GM23338 (cell line): ENCODE data around the gene NPC2. TPM values are rescaled to one million over a fixed set of nuclear protein-coding genes. Genes with fewer than 3 reads are reported as not detected.

Experiments used
- ATAC-seq: fragments of 200-7000 bp; cut with Tn5 transposase; 3 replicates; pipeline ENCODE4 v1.9.1; 2020
- DNase-seq: peaks from one replicate; pipeline ENCODE4 v3.0.0-alpha.2; 2015; ENCODE audit warnings: low spot score
- H2AFZ ChIP-seq: fragments of 200-600 bp; sonication (generic); 2 replicates; pipeline ENCODE4 v1.8.0; 2016; ENCODE audit warnings: antibody characterized with exemption, mild to moderate bottlenecking, moderate library complexity
- H3F3A ChIP-seq: fragments of 200-600 bp; sonication (generic); replicated peaks from 2 replicates; pipeline ENCODE4 v1.8.0; 2017; ENCODE audit warnings: antibody characterized with exemption, mixed run types, low read depth
- H3K27ac ChIP-seq: fragments of 200-600 bp; sonication (generic); 2 replicates; pipeline ENCODE4 v1.6.1; 2016; ENCODE audit warnings: low read depth
- H3K27me3 ChIP-seq: fragments of 200-600 bp; sonication (generic); 2 replicates; pipeline ENCODE4 v1.8.0; 2016; ENCODE audit warnings: mild to moderate bottlenecking, mixed run types, moderate library complexity; ENCODE audit not compliant: insufficient read depth
- H3K36me3 ChIP-seq: fragments of 200-600 bp; sonication (generic); 2 replicates; pipeline ENCODE4 v1.8.0; 2016; ENCODE audit warnings: mild to moderate bottlenecking; ENCODE audit not compliant: insufficient read depth
- H3K4me1 ChIP-seq: fragments of 200-600 bp; sonication (generic); 2 replicates; pipeline ENCODE4 v1.8.0; 2016; ENCODE audit warnings: mild to moderate bottlenecking, moderate library complexity; ENCODE audit not compliant: insufficient read depth
- H3K4me2 ChIP-seq: fragments of 200-600 bp; sonication (generic); 2 replicates; pipeline ENCODE4 v1.7.1; 2017; ENCODE audit warnings: mixed run types
- H3K4me3 ChIP-seq: fragments of 200-600 bp; sonication (generic); 2 replicates; pipeline ENCODE4 v1.6.1; 2016; ENCODE audit warnings: mixed run types
- H3K79me2 ChIP-seq: fragments of 200-600 bp; sonication (generic); replicated peaks from 2 replicates; pipeline ENCODE4 v1.8.0; 2017; ENCODE audit warnings: mild to moderate bottlenecking; ENCODE audit not compliant: insufficient read depth
- H3K9me2 ChIP-seq: fragments of 200-600 bp; sonication (generic); 2 replicates; pipeline ENCODE4 v1.8.0; 2017; ENCODE audit not compliant: insufficient read depth
- H4K20me1 ChIP-seq: fragments of 200-600 bp; sonication (generic); replicated peaks from 2 replicates; pipeline ENCODE4 v1.8.0; 2017; ENCODE audit warnings: mild to moderate bottlenecking; ENCODE audit not compliant: insufficient read depth
- H3K27ac Mint-ChIP-seq: 2 replicates; pipeline ENCODE4 v1.8.0; 2020; ENCODE audit warnings: inconsistent platforms, mild to moderate bottlenecking, moderate library complexity, mixed read lengths
- H3K27me3 Mint-ChIP-seq: 3 replicates; pipeline ENCODE4 v1.8.0; 2022; ENCODE audit warnings: low read depth, mild to moderate bottlenecking, moderate library complexity, mixed read lengths, inconsistent platforms; ENCODE audit not compliant: insufficient read depth, poor library complexity
- H3K36me3 Mint-ChIP-seq: 3 replicates; pipeline ENCODE4 v1.8.0; 2021; ENCODE audit warnings: low read depth, mild to moderate bottlenecking, inconsistent platforms, moderate library complexity, mixed read lengths
- H3K4me1 Mint-ChIP-seq: 3 replicates; pipeline ENCODE4 v1.8.0; 2020; ENCODE audit warnings: mild to moderate bottlenecking, inconsistent platforms, mixed read lengths
- H3K4me3 Mint-ChIP-seq: 3 replicates; pipeline ENCODE4 v1.8.0; 2021; ENCODE audit warnings: moderate library complexity, mild to moderate bottlenecking, inconsistent platforms, mixed read lengths
- H3K9me3 Mint-ChIP-seq: 3 replicates; pipeline ENCODE4 v1.8.0; 2020; ENCODE audit warnings: moderate library complexity, mild to moderate bottlenecking, inconsistent platforms, mixed read lengths
- CREB1 ChIP-seq: fragments of 250-450 bp; sonication (Bioruptor Pico); IDR thresholded peaks from 2 replicates; pipeline ENCODE4 v1.5.0; 2020; ENCODE audit warnings: low read depth, mild to moderate bottlenecking, moderate library complexity
- CTCF ChIP-seq, 2 experiments: fragments of 200-600 bp in 1 of 2; sonication (generic) in 1 of 2; conservative IDR thresholded peaks; 2 replicates each; pipeline versions ENCODE4 v1.5.1 to v1.6.1; 2016 to 2017; ENCODE audit warnings: antibody characterized with exemption in 2 of 2, low read depth in 2 of 2, mild to moderate bottlenecking in 2 of 2, moderate library complexity in 1 of 2
- JUNB ChIP-seq: IDR thresholded peaks from one replicate; pipeline ENCODE4 v1.6.1; 2016; ENCODE audit warnings: antibody characterized with exemption; ENCODE audit not compliant: unreplicated experiment
- REST ChIP-seq: IDR thresholded peaks from one replicate; pipeline ENCODE4 v1.6.1; 2018; ENCODE audit warnings: antibody characterized with exemption; ENCODE audit not compliant: unreplicated experiment
- ZNF462 ChIP-seq: fragments of 250-450 bp; sonication (Bioruptor Pico); IDR thresholded peaks from 2 replicates; pipeline ENCODE4 v1.5.0; 2020; ENCODE audit warnings: mild to moderate bottlenecking, moderate library complexity
- polyA plus RNA-seq: library from polyadenylated mRNA; unstranded; fragments of >200 nt; fragmentation: Nextera tagmentation; extraction: Ambion mirVana; gene quantifications from 2 replicates; pipeline ENCODE4 v1.2.1, GENCODE V29; 2016
- total RNA-seq: library from RNA; depleted of rRNA; stranded (reverse); fragments of >200 nt; shearing (Covaris generic); gene quantifications from 2 replicates; pipeline ENCODE4 v1.2.3, GENCODE V29; 2014

NPC2 gene
- total and polyA plus RNA-seq, 2 experiments from 2014 or later = 287 to 344 TPM

- Mint-ChIP-seq H3K9me3 (no peaks in the 10 kb centered on the region), H3K27ac (peak overlapping the region; percentile 89), H3K27me3 (peaks cover 4% of the 10 kb centered on the region), H3K4me3 (0 out of 3 replicates have a peak overlapping the region, but pooled peaks have one; percentile 18), H3K4me1 (peaks cover 37% of the 10 kb centered on the region), H3K36me3 (peaks cover 3% of the 10 kb centered on the region; the same call in 1 of the 3 replicates)
- no peaks in the 10 kb centered on the region for H3K9me2 ChIP-seq
- TF ChIP-seq JUNB = no peak
- TF ChIP-seq CTCF (conservative IDR thresholded peaks at IDR 0.05; ENCODE audit: low read depth in 2 of 2) = peak in 1 of 2 experiments; percentile 41; a peak in 2 of 4 replicates
- H3K79me2 ChIP-seq = peaks cover 7% of the 10 kb centered on the region
- peak overlapping the region; percentile 74; the same call in 1 of the 2 replicates for H3K4me2 ChIP-seq
- peaks cover 23% of the 10 kb centered on the region for H3K4me1 ChIP-seq
- H3K27me3 ChIP-seq = no peaks in the 10 kb centered on the region
- peak; percentile 83 for DNase-seq
- no peak overlapping the region for H2AFZ ChIP-seq
- peak overlapping the region; percentile 85 for H3K27ac ChIP-seq
- ATAC-seq = peak; percentile 78
- peaks cover 15% of the 10 kb centered on the region for H3F3A ChIP-seq
- no peaks in the 10 kb centered on the region for H3K36me3 ChIP-seq
- peak overlapping the region; percentile 8; the same call in 1 of the 2 replicates for H3K4me3 ChIP-seq
- no peaks in the 10 kb centered on the region; the same call in 1 of the 2 replicates for H4K20me1 ChIP-seq
These were observed 7.5 kb upstream of the NPC2 start for GRCh38 chr14:74500417-74501134.

- H3K27ac Mint-ChIP-seq = no peak overlapping the region
- peaks cover 8% of the 10 kb centered on the region for H3K27me3 Mint-ChIP-seq
- no peak for ATAC-seq
- no peaks in the 10 kb centered on the region for H3K9me3 Mint-ChIP-seq
- Histone ChIP-seq H3K79me2 (peaks cover 43% of the 10 kb centered on the region), H3K9me2 (no peaks in the 10 kb centered on the region), H3K36me3 (0 out of 2 replicates have a peak, but pooled peaks cover 6% of the 10 kb centered on the region), H2AFZ (no peak overlapping the region), H3K4me2 (no peak overlapping the region), H4K20me1 (peaks cover under 1% of the 10 kb centered on the region; the same call in 1 of the 2 replicates), H3K4me3 (no peak overlapping the region), H3K27ac (no peak overlapping the region), H3K27me3 (no peaks in the 10 kb centered on the region), H3F3A (peaks cover 11% of the 10 kb centered on the region), H3K4me1 (peaks cover 30% of the 10 kb centered on the region)
- H3K36me3 Mint-ChIP-seq = peaks cover 5% of the 10 kb centered on the region; the same call in 2 of the 3 replicates
- DNase-seq = no peak
- peak overlapping the region; percentile 94 for H3K4me3 Mint-ChIP-seq
- peaks cover 31% of the 10 kb centered on the region for H3K4me1 Mint-ChIP-seq
- TF ChIP-seq CREB1 (CRISPR knock-in tag) (no peak), CTCF (conservative IDR thresholded peaks at IDR 0.05; ENCODE audit: low read depth in 2 of 2) (no peak), JUNB (no peak), REST (no peak), ZNF462 (no peak)
These were observed 2.3 kb upstream of the NPC2 start for GRCh38 chr14:74495356-74495755.
